ENCODE data around the gene OXCT1. TPM values are rescaled to one million over a fixed set of nuclear protein-coding genes. Genes with fewer than 3 reads are reported as not detected.

OXCT1 gene
- total RNA-seq, 1 experiment from 2014 or later = 20.6 TPM

GRCh38 chr5:41837793-41838192, 32.4 kb downstream of the OXCT1 start:
- ATAC-seq = no peak
- CTCF ChIA-PET = interaction anchor here (1.2 kb wide), 1 partner anchor 129 kb away, joined by 3 read pairs; no protein-coding TSS in a partner anchor
- Mint-ChIP-seq H3K27ac (no peak overlapping the region), H3K4me1 (no peaks in the 10 kb centered on the region), H3K36me3 (peaks cover 7% of the 10 kb centered on the region), H3K27me3 (ENCODE audit: low read depth) (no peaks in the 10 kb centered on the region; the same call in 1 of the 2 replicates), H3K9me3 (no peaks in the 10 kb centered on the region), H3K4me3 (no peak overlapping the region)
- DNase-seq (ENCODE audit: low spot score) = no peak
- POLR2A ChIA-PET = no interaction called here
- TF ChIP-seq MAX (CRISPR knock-in tag; IDR thresholded peaks at IDR 0.05) (no peak), NR3C1 (CRISPR knock-in tag; conservative IDR thresholded peaks at IDR 0.05; ENCODE audit: low read depth) (no peak), MXD4 (CRISPR knock-in tag; IDR thresholded peaks at IDR 0.05; ENCODE audit: borderline replicate concordance) (no peak), USF2 (CRISPR knock-in tag; IDR thresholded peaks at IDR 0.05) (no peak), ZNF121 (CRISPR knock-in tag; IDR thresholded peaks at IDR 0.05) (no peak)

GRCh38 chr5:41835645-41836044, 34.6 kb downstream of the OXCT1 start:
- DNase-seq (ENCODE audit: low spot score) (peak; percentile 11), ATAC-seq (no peak; the same call in 1 of the 2 replicates)
- no peaks in the 10 kb centered on the region for H3K9me3 Mint-ChIP-seq
- H3K4me1 Mint-ChIP-seq = no peaks in the 10 kb centered on the region
- ChIA-PET POLR2A (no interaction called here), CTCF (no interaction called here)
- H3K4me3 Mint-ChIP-seq = no peak overlapping the region
- no peak for TF ChIP-seq TP53 (CRISPR knock-in tag; IDR thresholded peaks at IDR 0.05)
- no peak for TF ChIP-seq NR3C1 (CRISPR knock-in tag; conservative IDR thresholded peaks at IDR 0.05; ENCODE audit: low read depth)
- no peak for TF ChIP-seq FOXP4 (CRISPR knock-in tag; IDR thresholded peaks at IDR 0.05)
- TF ChIP-seq RORB (CRISPR knock-in tag; IDR thresholded peaks at IDR 0.05) = no peak
- TF ChIP-seq CTCF (IDR thresholded peaks at IDR 0.05) = no peak
- no peak for TF ChIP-seq MLX (CRISPR knock-in tag; IDR thresholded peaks at IDR 0.05)
- no peak for TF ChIP-seq HMGXB4 (CRISPR knock-in tag; IDR thresholded peaks at IDR 0.05)
- no peak for TF ChIP-seq SMAD4 (CRISPR knock-in tag; IDR thresholded peaks at IDR 0.05)
- TF ChIP-seq MYBL2 (CRISPR knock-in tag; IDR thresholded peaks at IDR 0.05) = no peak
- no peak for TF ChIP-seq PREB (CRISPR knock-in tag; IDR thresholded peaks at IDR 0.05; ENCODE audit: borderline replicate concordance)
- TF ChIP-seq ATF3 (CRISPR knock-in tag; conservative IDR thresholded peaks at IDR 0.05) = no peak
- TF ChIP-seq STAT6 (CRISPR knock-in tag; conservative IDR thresholded peaks at IDR 0.05; ENCODE audit: low read depth) = no peak
- TF ChIP-seq ATF6 (CRISPR knock-in tag; IDR thresholded peaks at IDR 0.05) = no peak
- no peak overlapping the region for H3K27ac Mint-ChIP-seq
- H3K27me3 Mint-ChIP-seq (ENCODE audit: low read depth) = no peaks in the 10 kb centered on the region; the same call in 1 of the 2 replicates
- H3K36me3 Mint-ChIP-seq = peaks cover 10% of the 10 kb centered on the region

Measured in WTC11 (cell line).